H1 (cell line): Measurements from ENCODE around the gene DDC. TPM values are rescaled to one million over a fixed set of nuclear protein-coding genes. Genes with fewer than 3 reads are reported as not detected.

Experiments
- CTCF ChIA-PET: fragments of 300-600 bp; sonication (Branson Sonifier 250); formaldehyde crosslinking; loops from one replicate; lab custom pipeline; 2021; ENCODE audit not compliant: partially characterized antibody; lab: Charles Lee
- POLR2A ChIA-PET: fragments of 300-600 bp; sonication (Branson Sonifier 250); formaldehyde crosslinking; loops from one replicate; lab custom pipeline; 2021; ENCODE audit warnings: inconsistent platforms; ENCODE audit not compliant: partially characterized antibody; lab: Charles Lee
- DNase-seq, 2 experiments: peaks; one replicate each; pipeline versions ENCODE4 v3.0.0 to v3.0.0-alpha.2; 2010 to 2022; ENCODE audit warnings: low spot score in 2 of 2, low read depth in 1 of 2, mixed read lengths in 1 of 2
- FAIRE-seq: peaks from 2 replicates; lab custom pipeline; 2011; peaks lifted over from hg19 to GRCh38; lab: Jason Lieb, UNC
- H2AFZ ChIP-seq: 2 replicates; pipeline ENCODE4 v1.8.1; 2012; ENCODE audit warnings: low read length, inconsistent platforms
- H2AK5ac ChIP-seq: 2 replicates; pipeline ENCODE4 v1.6.1; 2013; ENCODE audit warnings: low read depth, low read length
- H2BK120ac ChIP-seq: replicated peaks from 2 replicates; pipeline ENCODE3; 2013; ENCODE audit warnings: low read depth, low read length, inconsistent platforms
- H2BK12ac ChIP-seq: 2 replicates; pipeline ENCODE4 v1.6.1; 2013; ENCODE audit warnings: low read depth, low read length
- H2BK15ac ChIP-seq: 2 replicates; pipeline ENCODE4 v1.6.1; 2013; ENCODE audit warnings: low read length
- H2BK20ac ChIP-seq: 2 replicates; pipeline ENCODE4 v1.6.1; 2013; ENCODE audit warnings: low read length
- H2BK5ac ChIP-seq: 2 replicates; pipeline ENCODE4 v1.6.1; 2013; ENCODE audit warnings: low read depth, low read length
- H3K14ac ChIP-seq: 2 replicates; pipeline ENCODE4 v1.6.1; 2013; ENCODE audit warnings: inconsistent platforms; ENCODE audit not compliant: insufficient read length
- H3K18ac ChIP-seq: 2 replicates; pipeline ENCODE4 v1.6.1; 2013; ENCODE audit warnings: low read length; ENCODE audit errors: extremely low read depth
- H3K23ac ChIP-seq: 2 replicates; pipeline ENCODE4 v1.6.1; 2013; ENCODE audit warnings: inconsistent platforms; ENCODE audit not compliant: insufficient read length
- H3K23me2 ChIP-seq: 2 replicates; pipeline ENCODE4 v1.6.1; 2013; ENCODE audit warnings: low read depth, low read length
- H3K27ac ChIP-seq: 2 replicates; pipeline ENCODE4 v1.6.1; 2011; ENCODE audit warnings: low read depth, low read length, inconsistent platforms
- H3K27me3 ChIP-seq, 4 experiments: replicated peaks in 1 of 4; 1 replicate in 1 of 4; 2 replicates in 3 of 4; pipeline versions ENCODE4 v1.6.1 to v1.8.1; 2011 to 2013; ENCODE audit warnings: low read length in 3 of 4, mild to moderate bottlenecking in 3 of 4, inconsistent platforms in 2 of 4, mixed read lengths in 2 of 4, moderate library complexity in 1 of 4; ENCODE audit not compliant: control insufficient read depth in 3 of 4, insufficient read depth in 3 of 4; ENCODE audit errors: extremely low read depth in 1 of 4
- H3K36me3 ChIP-seq, 4 experiments: 2 replicates each; pipeline versions ENCODE4 v1.6.1 to v1.8.1; 2011 to 2013; ENCODE audit warnings: mild to moderate bottlenecking in 4 of 4, low read length in 3 of 4, moderate library complexity in 2 of 4, control low read depth in 1 of 4, inconsistent platforms in 1 of 4; ENCODE audit not compliant: insufficient read depth in 4 of 4, control insufficient read depth in 2 of 4
- H3K4ac ChIP-seq: replicated peaks from 2 replicates; pipeline ENCODE3; 2013; ENCODE audit warnings: low read length, low read depth, mixed read lengths, inconsistent platforms; ENCODE audit not compliant: insufficient read length
- H3K4me1 ChIP-seq, 4 experiments: replicated peaks in 1 of 4; 1 replicate in 1 of 4; 2 replicates in 3 of 4; pipeline versions ENCODE4 v1.6.1 to v1.8.1; 2011 to 2013; ENCODE audit warnings: low read length in 3 of 4, inconsistent platforms in 2 of 4, mixed read lengths in 1 of 4; ENCODE audit not compliant: insufficient read depth in 4 of 4, control insufficient read depth in 3 of 4
- H3K4me2 ChIP-seq, 2 experiments: 2 replicates each; pipeline versions ENCODE4 v1.6.1 to v1.8.1; 2011 to 2013; ENCODE audit warnings: low read depth in 2 of 2, low read length in 2 of 2, control low read depth in 1 of 2, inconsistent platforms in 1 of 2, mild to moderate bottlenecking in 1 of 2; ENCODE audit not compliant: insufficient read depth in 1 of 2
- H3K4me3 ChIP-seq, 4 experiments: fragments of 200-600, 300-600 bp in 1 of 4; sonication (generic), shearing (Covaris generic), sonication (Bioruptor Twin) in 1 of 4; 2 replicates each; pipeline versions ENCODE4 v1.5.1 to v1.8.1; 2011 to 2016; ENCODE audit warnings: low read length in 4 of 4, low read depth in 3 of 4, control low read depth in 2 of 4, inconsistent platforms in 2 of 4, mild to moderate bottlenecking in 2 of 4, mixed read lengths in 1 of 4, moderate library complexity in 1 of 4; ENCODE audit not compliant: insufficient read depth in 2 of 4; ENCODE audit errors: extremely low read depth in 1 of 4
- H3K56ac ChIP-seq: replicated peaks from 2 replicates; pipeline ENCODE3; 2013; ENCODE audit warnings: low read depth, mild to moderate bottlenecking, mixed read lengths, low read length, inconsistent platforms; ENCODE audit not compliant: insufficient read length
- H3K79me1 ChIP-seq: 2 replicates; pipeline ENCODE4 v1.6.1; 2013; ENCODE audit warnings: low read depth, low read length, control low read depth
- H3K79me2 ChIP-seq, 2 experiments: 2 replicates each; pipeline versions ENCODE4 v1.6.1 to v1.8.1; 2012 to 2013; ENCODE audit warnings: low read length in 2 of 2, mild to moderate bottlenecking in 2 of 2, inconsistent platforms in 1 of 2; ENCODE audit not compliant: insufficient read depth in 2 of 2, control insufficient read depth in 1 of 2
- H3K9ac ChIP-seq, 4 experiments: replicated peaks in 1 of 4; 1 replicate in 1 of 4; 2 replicates in 3 of 4; pipeline versions ENCODE4 v1.6.1 to v1.8.1; 2011 to 2013; ENCODE audit warnings: low read depth in 3 of 4, low read length in 3 of 4, control low read depth in 2 of 4, mild to moderate bottlenecking in 2 of 4, moderate library complexity in 2 of 4, inconsistent platforms in 1 of 4; ENCODE audit errors: extremely low read depth in 1 of 4
- H3K9me3 ChIP-seq, 2 experiments: 2 replicates each; pipeline versions ENCODE4 v1.6.1 to v1.8.1; 2012 to 2013; ENCODE audit warnings: mild to moderate bottlenecking in 2 of 2, moderate library complexity in 2 of 2, control low read depth in 1 of 2, inconsistent platforms in 1 of 2, low read depth in 1 of 2, low read length in 1 of 2, mixed read lengths in 1 of 2; ENCODE audit not compliant: insufficient read depth in 2 of 2
- H4K20me1 ChIP-seq, 2 experiments: replicated peaks in 1 of 2; 2 replicates each; pipeline versions ENCODE3 to v1.8.1; 2011 to 2013; ENCODE audit warnings: inconsistent platforms in 2 of 2, low read length in 2 of 2, mild to moderate bottlenecking in 1 of 2; ENCODE audit not compliant: insufficient read depth in 2 of 2, control insufficient read depth in 1 of 2
- H4K5ac ChIP-seq: 2 replicates; pipeline ENCODE4 v1.6.1; 2013; ENCODE audit warnings: low read length, low read depth, mixed read lengths, inconsistent platforms; ENCODE audit not compliant: insufficient read length
- H4K8ac ChIP-seq: 2 replicates; pipeline ENCODE4 v1.8.0; 2013; ENCODE audit warnings: mild to moderate bottlenecking, moderate library complexity, low read length, inconsistent platforms; ENCODE audit not compliant: insufficient read depth; ENCODE audit errors: extremely low read depth
- H4K91ac ChIP-seq: replicated peaks from 2 replicates; pipeline ENCODE3; 2013; ENCODE audit warnings: low read length, mixed read lengths, inconsistent platforms; ENCODE audit not compliant: insufficient read length
- CREB1 ChIP-seq: IDR thresholded peaks from 2 replicates; pipeline ENCODE4 v1.6.1; 2012; ENCODE audit warnings: inconsistent platforms
- POU5F1 ChIP-seq: IDR thresholded peaks from 2 replicates; pipeline ENCODE4 v1.6.1; 2011; ENCODE audit warnings: low read depth, mild to moderate bottlenecking, low read length, moderate library complexity
- WGBS, 2 experiments: shearing (Covaris generic) in 1 of 2; methylation state at CpG; one replicate each; pipeline versions ENCODE4 v1.1.6 to v1.1.7; 2013 to 2015; ENCODE audit warnings: low lambda C conversion rate in 2 of 2, mixed read lengths in 2 of 2, inconsistent platforms in 1 of 2, low coverage in 1 of 2, missing lambda C conversion rate in 1 of 2; ENCODE audit not compliant: insufficient replicate concordance in 2 of 2, insufficient coverage in 1 of 2, insufficient read length in 1 of 2; ENCODE audit errors: extremely low coverage in 1 of 2, missing lambda C conversion rate in 1 of 2; 5-methylcytosine and 5-hydroxymethylcytosine counted together
- polyA plus RNA-seq, 7 experiments: library from polyadenylated mRNA; depleted of rRNA in 3 of 7; stranded (reverse) in 5 of 7; unstranded in 2 of 7; fragments of >200 nt in 5 of 7; fragments of 200-250 nt in 2 of 7; gene quantifications; 1 replicate in 5 of 7; 2 replicates in 1 of 7; 4 replicates in 1 of 7; pipeline versions ENCODE4 v1.2.1 to v1.2.3, GENCODE V29; 2011 to 2013; ENCODE audit warnings: missing spikeins in 2 of 7, mixed read lengths in 2 of 7
- total RNA-seq: library from RNA; stranded (reverse); fragmentation: NEBNext Ultra II Directional; extraction: Animal tissue kit (Norgen Biotek cat#: 25700); gene quantifications from 2 replicates; pipeline ENCODE4 v1.2.1, GENCODE V29; 2021
- TF ChIP-seq, protein P1 (sequence below): IDR thresholded peaks from 2 replicates; pipeline ENCODE4 v1.6.1; 2011; ENCODE audit warnings: low read depth, mild to moderate bottlenecking, low read length; ENCODE audit not compliant: insufficient read depth

Gene DDC
- total and polyA plus RNA-seq, 2 of the 8 experiments (the other 6 are each of a cell fraction or from before 2014, with no cell fraction given): 0.05 TPM; not detected in 1

GRCh38 chr7:50505553-50506210 is 59.5 kb downstream of the DDC start:
- H3K9me3 ChIP-seq: no peaks in the 10 kb centered on the region
- no peak overlapping the region for H4K91ac ChIP-seq
- no peaks in the 10 kb centered on the region for H3K4me1 ChIP-seq
- no peaks in the 10 kb centered on the region for H3K23me2 ChIP-seq
- POLR2A ChIA-PET: no interaction called here
- no peaks in the 10 kb centered on the region for H3K79me2 ChIP-seq
- no peak overlapping the region for H4K5ac ChIP-seq
- FAIRE-seq (no peak), DNase-seq (no peak)
- H2BK20ac ChIP-seq: no peak overlapping the region
- CTCF ChIA-PET: interaction anchor here (0.7 to 1.3 kb wide), 2 partner anchors 37 to 925 kb away, joined by 3 read pairs; no protein-coding TSS in a partner anchor
- WGBS, 2 experiments: 80% methylated on average over 10 of the region's 10 CpGs; no CpG with 5 or more reads in 1 of the 2 experiments
- no peak overlapping the region for H4K8ac ChIP-seq
- H3K14ac ChIP-seq: no peak overlapping the region
- H2AFZ ChIP-seq: no peak overlapping the region
- H3K4me3 ChIP-seq: no peak overlapping the region
- no peak overlapping the region for H2AK5ac ChIP-seq
- H3K9ac ChIP-seq: no peak overlapping the region
- H2BK15ac ChIP-seq: no peak overlapping the region
- no peak overlapping the region for H3K4ac ChIP-seq
- H2BK5ac ChIP-seq: no peak overlapping the region
- TF ChIP-seq, protein P1, sequence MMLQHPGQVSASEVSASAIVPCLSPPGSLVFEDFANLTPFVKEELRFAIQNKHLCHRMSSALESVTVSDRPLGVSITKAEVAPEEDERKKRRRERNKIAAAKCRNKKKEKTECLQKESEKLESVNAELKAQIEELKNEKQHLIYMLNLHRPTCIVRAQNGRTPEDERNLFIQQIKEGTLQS: no peak
- no peak for TF ChIP-seq POU5F1
- no peak for TF ChIP-seq CREB1
- no peak overlapping the region for H3K56ac ChIP-seq
- no peaks in the 10 kb centered on the region for H3K79me1 ChIP-seq
- H2BK120ac ChIP-seq: no peak overlapping the region
- no peak overlapping the region for H3K23ac ChIP-seq
- no peak overlapping the region for H2BK12ac ChIP-seq
- no peaks in the 10 kb centered on the region; a peak in 2 of 7 replicates for H3K27me3 ChIP-seq
- no peak overlapping the region for H3K4me2 ChIP-seq
- no peak overlapping the region for H3K27ac ChIP-seq
- no peak overlapping the region for H3K18ac ChIP-seq
- no peaks in the 10 kb centered on the region for H4K20me1 ChIP-seq
- no peaks in the 10 kb centered on the region for H3K36me3 ChIP-seq
